T-cell (primary cell): ENCODE data around the gene ABHD12. TPM values are rescaled to one million over a fixed set of nuclear protein-coding genes. Genes with fewer than 3 reads are reported as not detected.

Experiments used
- ATAC-seq, 4 experiments: fragments of 200-7000 bp in 3 of 4; fragments of 150-1000 bp in 1 of 4; cut with Tn5 transposase; replicated peaks in 1 of 4; 1 replicate in 3 of 4; 2 replicates in 1 of 4; pipeline ENCODE4 v1.10.0; 2021; ENCODE audit warnings: moderate library complexity in 3 of 4, mild to moderate bottlenecking in 2 of 4, moderate number of reproducible peaks in 1 of 4
- CTCF ChIA-PET, 2 donors: fragments of 300-600 bp; sonication (Branson Sonifier 250); formaldehyde crosslinking; loops; one replicate each; lab custom pipeline; 2022; ENCODE audit warnings: antibody characterized with exemption in 2 of 2; lab: Charles Lee
- POLR2A ChIA-PET, 2 donors: fragments of 300-600 bp; sonication (Branson Sonifier 250); formaldehyde crosslinking; loops; one replicate each; lab custom pipeline; 2022; ENCODE audit warnings: antibody characterized with exemption in 2 of 2; lab: Charles Lee
- DNase-seq, 35 experiments: peaks; one replicate each; pipeline versions ENCODE4 v3.0.0 to v3.0.0-alpha.2; 2013 to 2023
- H3K27ac ChIP-seq: one replicate; pipeline ENCODE4 v1.5.1; 2013; ENCODE audit warnings: low read length
- H3K27me3 ChIP-seq, 2 experiments: replicated peaks in 1 of 2; 1 replicate in 1 of 2; 2 replicates in 1 of 2; pipeline versions ENCODE4 v1.6.1 to v1.7.0; 2013; ENCODE audit warnings: low read length in 1 of 2, mixed read lengths in 1 of 2; ENCODE audit not compliant: control insufficient read depth in 2 of 2, insufficient read depth in 2 of 2; ENCODE audit errors: extremely low read depth in 1 of 2
- H3K36me3 ChIP-seq, 2 donors: 1 replicate in 1 of 2; 2 replicates in 1 of 2; pipeline versions ENCODE4 v1.6.1 to v1.7.0; 2013; ENCODE audit warnings: low read length in 1 of 2; ENCODE audit not compliant: control insufficient read depth in 2 of 2, insufficient read depth in 1 of 2; ENCODE audit errors: extremely low read depth in 1 of 2
- H3K4me1 ChIP-seq, 2 experiments: 1 replicate in 1 of 2; 2 replicates in 1 of 2; pipeline versions ENCODE4 v1.6.1 to v1.7.0; 2013; ENCODE audit warnings: low read length in 2 of 2, mixed read lengths in 1 of 2; ENCODE audit not compliant: insufficient read depth in 2 of 2, control insufficient read depth in 1 of 2; ENCODE audit errors: extremely low read depth in 1 of 2
- H3K4me3 ChIP-seq, 2 donors: 1 replicate in 1 of 2; 2 replicates in 1 of 2; pipeline versions ENCODE4 v1.5.1 to v1.7.0; 2013; ENCODE audit warnings: mild to moderate bottlenecking in 2 of 2, low read length in 1 of 2, moderate library complexity in 1 of 2; ENCODE audit not compliant: control insufficient read depth in 1 of 2; ENCODE audit errors: extremely low read depth in 1 of 2
- H3K9me3 ChIP-seq: 2 replicates; pipeline ENCODE4 v1.7.0; 2013
- H3K27ac Mint-ChIP-seq, 2 donors: one replicate each; pipeline ENCODE4 v1.8.0; 2020 to 2021; ENCODE audit warnings: mild to moderate bottlenecking in 2 of 2, mixed read lengths in 2 of 2
- H3K27me3 Mint-ChIP-seq, 2 donors: one replicate each; pipeline ENCODE4 v1.8.0; 2021 to 2022; ENCODE audit warnings: mixed read lengths in 2 of 2
- H3K36me3 Mint-ChIP-seq: one replicate; pipeline ENCODE4 v1.8.0; 2021; ENCODE audit warnings: mixed read lengths
- H3K4me1 Mint-ChIP-seq, 3 donors: one replicate each; pipeline ENCODE4 v1.8.0; 2020 to 2022; ENCODE audit warnings: mixed read lengths in 3 of 3, mild to moderate bottlenecking in 1 of 3
- H3K4me3 Mint-ChIP-seq, 3 donors: one replicate each; pipeline ENCODE4 v1.8.0; 2020 to 2022; ENCODE audit warnings: mild to moderate bottlenecking in 3 of 3, mixed read lengths in 3 of 3, moderate library complexity in 3 of 3
- H3K9me3 Mint-ChIP-seq, 3 donors: one replicate each; pipeline ENCODE4 v1.8.0; 2020 to 2022; ENCODE audit warnings: mixed read lengths in 3 of 3
- WGBS: methylation state at CpG from one replicate; pipeline ENCODE4 v1.1.5; 2013; ENCODE audit warnings: missing lambda C conversion rate; ENCODE audit not compliant: insufficient coverage; 5-methylcytosine and 5-hydroxymethylcytosine counted together
- total RNA-seq, 35 experiments: library from RNA in 6 of 35; stranded (reverse) in 6 of 35; fragments of 120-200 nt in 1 of 35; gene quantifications; one replicate each; pipeline versions ENCODE4 v1.2.1 to v1.2.4 and lab custom pipeline; 2013 to 2026

ABHD12 gene
- total RNA-seq, 5 donors from 2014 or later (not counting 1 experiment from before 2014, with no cell fraction given): 19.5 to 27.7 (median 22.1) TPM

GRCh38 chr20:25399037-25399430, 8.4 kb upstream of the ABHD12 start:
- H3K9me3 ChIP-seq: no peaks in the 10 kb centered on the region
- CTCF ChIA-PET: interaction anchor here (0.6 to 2.0 kb wide), 10 partner anchors 8 to 468 kb away, joined by 3 to 9 read pairs (median 4); partner anchors contain the start of genes ABHD12 (in 1 of the 2) and GINS1 (in 1 of the 2)
- peaks cover 0 to 2% of the 10 kb centered on the region in 2 experiments for H3K27me3 ChIP-seq
- H3K4me3 ChIP-seq: no peak overlapping the region
- Mint-ChIP-seq H3K4me1 (no peaks in the 10 kb centered on the region), H3K27me3 (peaks cover 3 to 4% of the 10 kb centered on the region in 2 donors), H3K36me3 (peaks cover 5% of the 10 kb centered on the region), H3K27ac (no peak overlapping the region), H3K9me3 (peaks cover 0 to 19% (median 15%) of the 10 kb centered on the region in 3 donors), H3K4me3 (no peak overlapping the region)
- H3K27ac ChIP-seq: no peak overlapping the region
- ATAC-seq: peak in 3 of 4 experiments; percentile 40 to 62 (median 55)
- POLR2A ChIA-PET: no interaction called here
- H3K36me3 ChIP-seq: no peaks in the 10 kb centered on the region
- peak in 7 of 35 experiments; percentile 7 to 68 (median 11) for DNase-seq
- WGBS: 25% methylated on average over 2 of the region's 5 CpGs
- H3K4me1 ChIP-seq: no peaks in the 10 kb centered on the region

GRCh38 chr20:25398376-25399036, 7.9 kb upstream of the ABHD12 start:
- H3K9me3 ChIP-seq: no peaks in the 10 kb centered on the region
- H3K9me3 Mint-ChIP-seq: peaks cover 0 to 14% (median 13%) of the 10 kb centered on the region in 3 donors
- H3K4me1 Mint-ChIP-seq: no peaks in the 10 kb centered on the region
- no peak overlapping the region for H3K4me3 Mint-ChIP-seq
- H3K27ac Mint-ChIP-seq: no peak overlapping the region
- H3K4me3 ChIP-seq: no peak overlapping the region
- H3K27me3 ChIP-seq: peaks cover 0 to 2% of the 10 kb centered on the region in 2 experiments
- H3K4me1 ChIP-seq: no peaks in the 10 kb centered on the region
- ChIA-PET CTCF (interaction anchor here (0.5 to 2.0 kb wide), 10 partner anchors 8 to 468 kb away, joined by 3 to 9 read pairs (median 4); partner anchors contain the start of genes ABHD12 (in 1 of the 2) and GINS1 (in 1 of the 2)), POLR2A (interaction anchor here in 1 of 2 donors (0.6 kb wide), 1 partner anchor 14 kb away, joined by 8 read pairs; no protein-coding TSS in a partner anchor)
- peaks cover 4% of the 10 kb centered on the region for H3K36me3 Mint-ChIP-seq
- no peak overlapping the region for H3K27ac ChIP-seq
- 68% methylated on average over 3 of the region's 4 CpGs for WGBS
- no peaks in the 10 kb centered on the region for H3K36me3 ChIP-seq
- DNase-seq (no peak), ATAC-seq (no peak)
- peaks cover 3 to 4% of the 10 kb centered on the region in 2 donors for H3K27me3 Mint-ChIP-seq

GRCh38 chr20:25397821-25398220, 7.2 kb upstream of the ABHD12 start:
- POLR2A ChIA-PET: interaction anchor here in 1 of 2 donors (0.6 kb wide), 1 partner anchor 13 kb away, joined by 8 read pairs; no protein-coding TSS in a partner anchor
- no CpG with 5 or more reads among the region's 1 CpG for WGBS
- Mint-ChIP-seq H3K4me1 (no peaks in the 10 kb centered on the region), H3K9me3 (peaks cover 0 to 10% (median 9%) of the 10 kb centered on the region in 3 donors), H3K36me3 (no peaks in the 10 kb centered on the region), H3K27ac (no peak overlapping the region), H3K27me3 (peaks cover 3 to 4% of the 10 kb centered on the region in 2 donors), H3K4me3 (no peak overlapping the region)
- Histone ChIP-seq H3K36me3 (no peaks in the 10 kb centered on the region), H3K4me3 (no peak overlapping the region), H3K9me3 (no peaks in the 10 kb centered on the region), H3K27me3 (peaks cover 0 to 2% of the 10 kb centered on the region in 2 experiments), H3K27ac (no peak overlapping the region), H3K4me1 (no peaks in the 10 kb centered on the region)
- CTCF ChIA-PET: interaction anchor here (0.5 to 2.0 kb wide), 5 partner anchors 11 to 467 kb away, joined by 3 to 6 read pairs (median 3); no protein-coding TSS in a partner anchor
- no peak for ATAC-seq
- DNase-seq: no peak

DNA sequence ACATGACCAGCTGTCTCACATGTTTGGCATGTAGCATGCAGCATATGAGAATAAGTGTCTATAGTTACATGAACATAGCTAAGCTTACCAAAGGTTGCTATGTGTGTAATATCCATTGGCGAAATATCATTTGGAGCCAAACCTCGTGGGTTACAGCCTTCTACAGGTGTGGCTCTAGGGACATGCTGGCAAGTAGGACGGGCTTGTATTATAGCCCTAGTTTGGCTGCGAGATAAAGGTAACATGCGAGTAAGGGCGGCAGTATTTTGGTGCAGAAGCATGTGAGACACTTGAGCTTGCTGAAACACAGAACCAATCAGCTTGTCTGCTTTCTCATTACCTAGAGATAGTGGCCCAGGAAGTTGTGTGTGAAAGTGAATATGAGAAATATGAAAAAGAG, 6.5 kb upstream of the ABHD12 start:
- Mint-ChIP-seq H3K9me3 (peaks cover 0 to 5% (median 4%) of the 10 kb centered on the region in 3 donors), H3K4me3 (no peak overlapping the region), H3K27me3 (peaks cover 3 to 4% of the 10 kb centered on the region in 2 donors), H3K36me3 (no peaks in the 10 kb centered on the region), H3K27ac (no peak overlapping the region), H3K4me1 (no peaks in the 10 kb centered on the region)
- Histone ChIP-seq H3K4me3 (no peak overlapping the region), H3K27me3 (peaks cover 0 to 2% of the 10 kb centered on the region in 2 experiments), H3K27ac (no peak overlapping the region), H3K9me3 (no peaks in the 10 kb centered on the region), H3K4me1 (no peaks in the 10 kb centered on the region), H3K36me3 (no peaks in the 10 kb centered on the region)
- ATAC-seq: no peak
- ChIA-PET CTCF (no interaction called here), POLR2A (no interaction called here)
- WGBS: 76% methylated on average over 3 of the region's 6 CpGs
- no peak for DNase-seq

DNA sequence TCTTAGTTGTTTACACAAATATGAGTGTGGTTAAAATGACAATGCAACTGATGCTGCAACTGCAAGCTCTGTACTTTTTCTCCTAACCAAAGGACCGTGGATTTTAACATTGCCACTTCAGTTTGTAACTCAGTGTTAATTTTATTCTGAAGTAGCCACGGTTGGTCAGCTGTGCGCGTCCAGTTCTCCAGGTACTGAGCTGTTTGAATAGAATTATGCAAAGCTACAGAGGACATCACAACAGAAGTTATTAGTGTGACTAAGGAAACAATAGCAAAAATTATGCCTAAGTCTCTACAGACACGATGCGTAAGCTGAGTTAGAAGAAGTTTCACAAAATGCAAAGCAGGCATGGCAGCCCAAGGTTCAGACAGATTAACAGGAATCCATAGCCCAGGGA, 4.4 kb upstream of the ABHD12 start:
- H3K27ac Mint-ChIP-seq: no peak overlapping the region
- no peak overlapping the region for H3K4me3 Mint-ChIP-seq
- CTCF ChIA-PET: interaction anchor here in 1 of 2 donors (0.6 kb wide), 1 partner anchor 10 kb away, joined by 6 read pairs; no protein-coding TSS in a partner anchor

DNA sequence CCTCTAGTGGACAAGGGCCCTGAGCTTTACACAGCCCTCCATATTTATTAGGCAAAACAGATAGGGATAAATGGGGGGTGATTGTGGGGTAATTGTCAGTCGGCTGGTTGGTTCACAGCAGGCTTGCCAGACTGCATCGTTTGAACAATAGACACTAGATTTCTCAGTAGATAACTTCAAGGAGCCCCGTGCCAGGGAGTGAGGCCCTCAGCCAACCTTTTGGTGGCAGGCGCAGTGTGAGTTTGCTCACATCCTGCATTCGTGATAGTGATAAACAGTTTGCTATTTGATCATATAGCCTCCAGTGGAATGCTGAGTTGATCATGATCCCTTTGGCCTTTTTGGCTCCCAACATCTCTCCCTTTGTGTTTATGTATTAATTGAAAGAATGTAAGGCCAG, 3.6 kb upstream of the ABHD12 start:
- Histone ChIP-seq H3K9me3 (no peaks in the 10 kb centered on the region), H3K27me3 (peaks cover 0 to 2% of the 10 kb centered on the region in 2 experiments), H3K4me1 (peaks cover 3 to 8% of the 10 kb centered on the region in 2 experiments), H3K4me3 (no peak overlapping the region), H3K36me3 (no peaks in the 10 kb centered on the region), H3K27ac (no peak overlapping the region)
- ChIA-PET POLR2A (no interaction called here), CTCF (no interaction called here)
- H3K36me3 Mint-ChIP-seq: no peaks in the 10 kb centered on the region
- H3K4me1 Mint-ChIP-seq: peaks cover 4 to 9% (median 7%) of the 10 kb centered on the region in 3 donors
- H3K9me3 Mint-ChIP-seq: no peaks in the 10 kb centered on the region
- ATAC-seq (no peak), DNase-seq (no peak)
- H3K27me3 Mint-ChIP-seq: peaks cover 0 to 4% of the 10 kb centered on the region in 2 donors
- no peak overlapping the region for H3K27ac Mint-ChIP-seq
- H3K4me3 Mint-ChIP-seq: no peak overlapping the region
- WGBS: 35% methylated on average over 3 of the region's 5 CpGs

More for the DNA sequence above, 4.4 kb upstream of the ABHD12 start:
- H3K36me3 Mint-ChIP-seq: no peaks in the 10 kb centered on the region
- peaks cover 0 to 5% (median 3%) of the 10 kb centered on the region in 3 donors for H3K4me1 Mint-ChIP-seq
- Histone ChIP-seq H3K36me3 (no peaks in the 10 kb centered on the region), H3K27ac (no peak overlapping the region), H3K9me3 (no peaks in the 10 kb centered on the region), H3K4me1 (peaks cover 1 to 2% of the 10 kb centered on the region in 2 experiments), H3K4me3 (no peak overlapping the region), H3K27me3 (peaks cover 0 to 2% of the 10 kb centered on the region in 2 experiments)
- no peaks in the 10 kb centered on the region for H3K9me3 Mint-ChIP-seq
- peaks cover 3 to 4% of the 10 kb centered on the region in 2 donors for H3K27me3 Mint-ChIP-seq
- ATAC-seq (no peak), DNase-seq (no peak)
- WGBS: 88% methylated on average over 5 of the region's 6 CpGs
- POLR2A ChIA-PET: no interaction called here
